Mesenteric fat pad (tissue), 1 donor: Measurements from ENCODE around the gene SMARCA4. TPM values are rescaled to one million over a fixed set of nuclear protein-coding genes. Genes with fewer than 3 reads are reported as not detected.
"Not testable (repeated sequence)": the region's sequence is repeated elsewhere in the genome, so short reads cannot be mapped to it uniquely, and the experiment has no call there.

Experiments
- DNase-seq: peaks from one replicate; pipeline ENCODE4 v3.0.0-alpha.2; 2020; ENCODE audit warnings: low spot score
- total RNA-seq: library from RNA; stranded (reverse); fragmentation: NEBNext Ultra II Directional; extraction: Animal tissue kit (Norgen Biotek cat#: 25700); gene quantifications from one replicate; pipeline ENCODE4 v1.2.1, GENCODE V29; 2021
- donor health status: DM: yes; HTN: yes; CAD: no.

Gene SMARCA4
- total RNA-seq, 1 donor from 2014 or later: 70.7 TPM

DNA sequence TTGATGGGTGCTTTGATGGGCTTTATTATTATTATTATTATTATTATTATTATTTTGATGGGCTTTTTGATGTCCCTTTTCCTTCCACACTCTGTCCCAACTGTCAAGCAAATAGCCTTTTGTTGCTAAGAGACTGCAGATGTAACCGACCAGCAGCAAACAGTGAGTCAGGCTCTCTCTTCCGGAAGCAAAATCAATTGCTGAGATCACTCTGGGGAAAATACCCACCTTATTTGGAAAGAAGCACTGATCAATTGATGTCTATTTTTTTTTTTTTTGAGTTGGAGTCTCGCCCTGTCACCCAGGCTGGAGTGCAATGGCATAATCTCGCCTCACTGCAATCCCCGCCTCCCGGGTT is 131.3 kb downstream of the SMARCA4 start:
- no peak for DNase-seq

DNA sequence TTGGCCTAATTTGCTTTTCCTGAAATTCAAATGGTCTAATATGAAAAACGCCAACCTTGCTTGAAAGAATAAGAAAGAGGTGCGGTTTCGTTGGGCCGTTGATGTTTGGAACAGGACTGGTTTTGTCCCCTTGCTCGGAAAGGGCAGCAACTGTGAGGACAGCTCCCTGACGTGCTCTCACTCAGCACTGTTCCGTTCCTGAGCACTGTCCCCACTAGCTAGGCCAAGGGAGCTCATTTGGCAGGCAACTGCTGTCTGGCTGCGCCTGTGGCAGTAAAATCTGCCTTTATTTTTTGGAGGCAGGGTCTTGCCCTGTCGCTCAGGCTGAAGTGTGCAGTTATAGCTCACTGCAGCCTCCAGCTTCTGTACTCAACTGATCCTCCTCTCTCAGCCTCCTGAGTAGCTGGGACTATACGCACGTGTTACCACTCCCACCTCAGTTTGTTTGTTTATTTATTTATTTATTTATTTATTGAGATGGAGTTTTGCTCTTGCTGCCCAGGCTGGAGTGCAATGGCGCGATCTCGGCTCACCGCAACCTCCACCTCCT is 132.9 kb downstream of the SMARCA4 start:
- no peak for DNase-seq

DNA sequence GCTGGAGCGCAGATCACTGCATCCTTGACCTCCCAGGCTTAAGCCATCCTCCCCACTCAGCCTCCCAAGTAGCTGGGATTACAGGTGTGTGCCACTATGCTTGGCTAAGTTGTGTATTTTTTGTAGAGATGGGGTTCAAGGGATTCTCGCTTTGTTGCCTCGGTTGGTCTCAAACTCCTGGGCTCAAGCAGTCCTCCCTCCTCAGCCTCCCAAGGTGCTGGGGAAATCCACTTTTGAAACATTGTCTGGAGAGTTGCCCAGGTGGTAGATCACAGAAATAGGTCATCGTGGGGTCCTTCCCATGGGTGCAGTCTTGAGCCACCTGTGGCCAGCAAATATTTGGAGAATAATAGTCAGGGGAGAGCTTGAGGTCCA is 133.7 kb downstream of the SMARCA4 start:
- DNase-seq: no peak

DNA sequence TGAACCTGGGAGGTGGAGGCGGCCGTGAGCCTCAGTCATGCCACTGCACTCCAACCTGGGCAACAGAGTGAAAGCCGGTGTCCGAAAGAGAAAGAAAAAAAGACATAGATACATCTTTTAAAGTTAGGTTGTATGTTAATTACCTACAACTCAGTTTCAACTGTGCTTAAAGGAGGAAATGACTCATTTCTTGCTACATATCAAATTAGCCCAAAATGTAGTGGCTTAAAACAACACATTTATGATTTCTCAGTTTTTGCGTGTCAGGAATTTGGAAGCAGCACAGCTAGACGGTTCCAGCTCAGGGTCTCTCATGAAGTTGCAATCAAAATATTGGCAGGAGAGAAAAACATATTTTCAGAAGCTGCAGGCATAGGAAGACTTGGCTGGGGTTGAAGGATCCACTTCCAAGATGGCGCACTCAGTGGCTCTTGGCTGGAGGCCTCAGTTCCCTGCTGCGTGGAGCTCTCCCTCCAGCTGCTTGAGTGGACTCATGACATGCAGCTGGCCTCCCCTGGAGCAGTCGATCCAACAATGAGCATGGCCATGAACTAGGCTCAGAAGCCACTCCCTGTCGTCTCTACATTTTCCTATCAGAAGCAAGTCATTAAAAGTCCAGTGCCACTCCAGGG is 135.5 kb downstream of the SMARCA4 start:
- no peak for DNase-seq

DNA sequence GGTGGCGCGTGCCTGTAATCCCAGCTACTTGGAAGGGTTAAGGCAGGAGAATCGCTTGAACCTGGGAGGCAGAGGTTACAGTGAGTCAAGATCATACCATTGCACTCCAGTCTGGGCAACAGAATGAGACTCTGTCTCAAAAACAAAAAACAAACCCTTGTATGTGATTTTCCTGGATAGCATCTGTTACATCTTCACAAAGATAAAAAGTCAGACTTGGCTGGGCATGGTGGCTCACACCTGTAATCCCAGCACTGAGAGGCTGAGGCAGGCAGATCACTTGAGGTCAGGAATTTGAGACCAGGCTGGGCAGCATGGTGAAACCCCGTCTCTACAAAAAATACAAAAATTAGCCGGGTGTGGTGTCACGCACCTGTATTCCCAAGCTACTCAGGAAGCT is 136.5 kb downstream of the SMARCA4 start:
- DNase-seq: not testable (repeated sequence)

DNA sequence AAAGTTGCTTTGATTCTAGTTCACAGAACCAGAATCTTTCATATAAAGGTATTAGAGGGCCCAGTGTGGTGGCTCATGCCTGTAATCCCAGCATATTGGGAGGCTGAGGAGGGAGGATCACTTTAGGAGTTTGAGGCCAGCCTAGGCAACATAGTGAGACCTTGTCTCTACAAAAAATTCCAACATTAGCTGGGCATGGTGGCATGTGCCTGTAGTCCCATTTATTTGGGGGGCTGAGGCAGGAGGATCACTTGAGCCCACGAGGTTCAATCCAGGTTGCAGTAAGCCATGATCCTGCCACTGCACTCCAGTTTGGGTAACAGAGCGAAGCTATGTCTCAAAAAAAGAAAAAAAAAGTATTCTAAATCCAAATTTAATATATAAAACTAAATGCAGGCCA is 137.5 kb downstream of the SMARCA4 start:
- DNase-seq: no peak

DNA sequence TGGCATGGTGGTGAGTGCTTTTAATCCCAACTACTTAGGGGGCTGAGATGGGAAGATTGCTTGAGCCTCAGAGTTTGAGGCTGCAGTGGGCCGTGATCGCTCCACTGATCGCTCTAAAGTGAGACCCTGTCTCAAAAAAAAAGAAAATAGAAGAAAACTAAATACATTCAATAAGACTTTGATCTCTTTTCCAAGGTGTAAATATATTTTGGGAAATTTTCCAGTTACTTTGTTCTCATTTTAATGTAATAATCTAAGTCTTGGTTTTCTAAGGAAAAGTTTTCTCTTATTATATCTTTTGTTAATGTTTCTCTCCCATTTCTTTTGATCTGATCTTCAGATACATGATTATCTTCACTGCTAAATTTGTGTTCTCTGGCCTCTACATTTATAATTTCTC is 138.0 kb downstream of the SMARCA4 start:
- no peak for DNase-seq

DNA sequence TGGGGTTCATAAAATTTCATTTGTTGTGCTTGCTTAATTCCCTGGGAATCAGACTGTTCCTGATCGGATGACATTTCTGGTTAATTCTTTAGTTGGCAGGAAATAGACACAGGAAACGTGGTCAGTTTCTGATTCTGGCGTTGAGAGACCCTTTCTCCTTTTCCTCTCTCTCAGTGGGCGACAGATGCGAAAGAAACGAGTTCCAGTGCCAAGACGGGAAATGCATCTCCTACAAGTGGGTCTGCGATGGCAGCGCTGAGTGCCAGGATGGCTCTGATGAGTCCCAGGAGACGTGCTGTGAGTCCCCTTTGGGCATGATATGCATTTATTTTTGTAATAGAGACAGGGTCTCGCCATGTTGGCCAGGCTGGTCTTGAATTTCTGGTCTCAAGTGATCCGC is 139.2 kb downstream of the SMARCA4 start:
- no peak for DNase-seq

DNA sequence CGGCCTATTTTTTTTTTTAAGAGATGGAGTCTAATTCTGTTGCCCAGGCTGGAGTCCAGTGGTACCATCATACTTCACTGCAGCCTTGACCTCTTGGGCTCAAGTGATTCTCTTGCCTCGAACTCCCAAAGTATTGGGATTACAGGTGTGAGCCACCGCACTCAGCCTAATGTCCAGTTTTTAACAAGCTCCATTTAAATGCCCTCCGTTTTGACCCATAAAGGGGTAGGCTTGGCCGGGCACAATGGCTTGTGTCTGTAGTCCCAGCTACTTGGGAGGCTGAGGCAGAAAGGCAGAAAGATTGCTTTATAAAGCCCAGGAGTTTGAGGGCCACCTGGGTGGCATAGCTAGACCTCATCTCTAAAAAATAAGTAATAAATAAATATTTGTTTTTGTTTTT is 140.2 kb downstream of the SMARCA4 start:
- DNase-seq: no peak

DNA sequence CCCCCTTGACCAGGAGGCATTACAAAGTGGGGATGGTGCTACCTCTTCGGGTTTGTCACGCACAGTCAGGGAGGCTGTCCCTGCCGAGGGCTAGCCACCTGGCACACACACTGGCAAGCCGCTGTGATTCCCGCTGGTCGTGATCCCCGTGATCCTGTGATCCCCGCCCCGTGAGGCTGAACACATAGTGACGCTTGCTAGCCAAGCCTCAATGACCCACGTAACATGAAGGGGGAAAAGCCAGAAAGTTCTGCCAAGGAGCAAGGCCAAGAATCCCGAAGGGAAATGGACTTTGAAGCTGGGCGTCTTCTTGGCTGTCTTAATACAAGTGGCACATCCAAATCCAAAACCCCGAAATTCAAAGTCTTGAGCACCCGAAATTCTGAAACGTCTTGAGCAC is 142.1 kb downstream of the SMARCA4 start:
- no peak for DNase-seq

DNA sequence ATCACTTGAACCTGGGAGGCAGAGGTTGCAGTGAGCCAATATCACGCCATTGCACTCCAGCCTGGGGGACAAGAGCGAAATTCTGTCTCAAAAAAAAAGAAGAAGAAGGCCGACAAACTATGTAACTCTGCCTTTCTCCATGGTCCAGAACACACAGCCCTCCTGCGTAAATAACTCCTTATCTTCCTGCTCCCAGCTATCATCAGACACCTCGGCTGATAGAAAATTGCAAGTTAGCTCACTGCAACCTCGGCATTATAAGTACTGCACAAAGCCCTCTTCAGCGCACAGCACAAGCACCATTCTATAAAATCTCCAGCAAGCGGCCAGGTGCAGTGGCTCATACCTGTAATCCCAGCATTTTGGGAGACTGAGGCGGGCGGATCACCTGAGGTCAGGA is 142.8 kb downstream of the SMARCA4 start:
- DNase-seq: not testable (repeated sequence)

DNA sequence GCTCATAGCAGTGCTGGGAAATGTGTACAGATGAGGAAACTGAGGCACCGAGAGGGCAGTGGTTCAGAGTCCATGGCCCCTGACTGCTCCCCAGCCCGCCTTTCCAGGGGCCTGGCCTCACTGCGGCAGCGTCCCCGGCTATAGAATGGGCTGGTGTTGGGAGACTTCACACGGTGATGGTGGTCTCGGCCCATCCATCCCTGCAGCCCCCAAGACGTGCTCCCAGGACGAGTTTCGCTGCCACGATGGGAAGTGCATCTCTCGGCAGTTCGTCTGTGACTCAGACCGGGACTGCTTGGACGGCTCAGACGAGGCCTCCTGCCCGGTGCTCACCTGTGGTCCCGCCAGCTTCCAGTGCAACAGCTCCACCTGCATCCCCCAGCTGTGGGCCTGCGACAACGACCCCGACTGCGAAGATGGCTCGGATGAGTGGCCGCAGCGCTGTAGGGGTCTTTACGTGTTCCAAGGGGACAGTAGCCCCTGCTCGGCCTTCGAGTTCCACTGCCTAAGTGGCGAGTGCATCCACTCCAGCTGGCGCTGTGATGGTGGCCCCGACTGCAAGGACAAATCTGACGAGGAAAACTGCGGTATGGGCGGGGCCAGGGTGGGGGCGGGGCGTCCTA is 144.3 kb downstream of the SMARCA4 start:
- DNase-seq: no peak

DNA sequence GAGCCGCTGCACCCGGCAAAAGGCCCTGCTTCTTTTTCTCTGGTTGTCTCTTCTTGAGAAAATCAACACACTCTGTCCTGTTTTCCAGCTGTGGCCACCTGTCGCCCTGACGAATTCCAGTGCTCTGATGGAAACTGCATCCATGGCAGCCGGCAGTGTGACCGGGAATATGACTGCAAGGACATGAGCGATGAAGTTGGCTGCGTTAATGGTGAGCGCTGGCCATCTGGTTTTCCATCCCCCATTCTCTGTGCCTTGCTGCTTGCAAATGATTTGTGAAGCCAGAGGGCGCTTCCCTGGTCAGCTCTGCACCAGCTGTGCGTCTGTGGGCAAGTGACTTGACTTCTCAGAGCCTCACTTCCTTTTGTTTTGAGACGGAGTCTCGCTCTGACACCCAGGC is 145.6 kb downstream of the SMARCA4 start:
- DNase-seq: no peak

DNA sequence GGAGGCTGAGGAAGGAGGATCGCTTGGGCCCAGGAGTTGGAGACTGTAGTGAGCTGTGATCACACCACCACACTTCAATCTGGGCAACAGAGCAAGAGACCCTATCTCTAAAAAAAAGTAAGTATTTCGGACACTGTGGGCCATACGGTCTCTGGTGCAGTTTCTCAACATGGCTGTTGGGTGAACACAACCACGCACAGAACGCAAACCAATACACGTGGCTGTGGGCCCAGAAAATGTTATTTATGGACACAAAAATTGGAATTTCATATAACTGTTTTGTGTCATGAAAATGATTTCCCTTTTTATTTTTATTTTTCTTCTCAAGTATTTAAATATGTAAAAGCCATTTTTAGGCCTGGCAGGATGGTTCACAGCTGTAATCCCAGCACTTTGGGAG is 147.9 kb downstream of the SMARCA4 start:
- DNase-seq: no peak

DNA sequence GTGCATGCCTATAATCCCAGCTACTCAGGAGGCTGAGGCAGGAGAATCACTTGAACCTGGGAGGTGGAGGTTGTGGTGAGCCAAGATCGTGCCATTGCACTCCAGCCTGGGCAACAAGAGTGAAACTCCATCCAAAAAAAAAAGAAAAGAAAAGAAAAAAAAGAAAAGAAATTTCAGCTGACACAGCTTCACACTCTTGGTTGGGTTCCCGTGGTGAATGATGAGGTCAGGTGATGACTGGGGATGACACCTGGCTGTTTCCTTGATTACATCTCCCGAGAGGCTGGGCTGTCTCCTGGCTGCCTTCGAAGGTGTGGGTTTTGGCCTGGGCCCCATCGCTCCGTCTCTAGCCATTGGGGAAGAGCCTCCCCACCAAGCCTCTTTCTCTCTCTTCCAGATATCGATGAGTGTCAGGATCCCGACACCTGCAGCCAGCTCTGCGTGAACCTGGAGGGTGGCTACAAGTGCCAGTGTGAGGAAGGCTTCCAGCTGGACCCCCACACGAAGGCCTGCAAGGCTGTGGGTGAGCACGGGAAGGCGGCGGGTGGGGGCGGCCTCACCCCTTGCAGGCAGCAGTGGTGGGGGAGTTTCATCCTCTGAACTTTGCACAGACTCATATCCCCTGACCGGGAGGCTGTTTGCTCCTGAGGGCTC is 150.4 kb downstream of the SMARCA4 start:
- DNase-seq: no peak

DNA sequence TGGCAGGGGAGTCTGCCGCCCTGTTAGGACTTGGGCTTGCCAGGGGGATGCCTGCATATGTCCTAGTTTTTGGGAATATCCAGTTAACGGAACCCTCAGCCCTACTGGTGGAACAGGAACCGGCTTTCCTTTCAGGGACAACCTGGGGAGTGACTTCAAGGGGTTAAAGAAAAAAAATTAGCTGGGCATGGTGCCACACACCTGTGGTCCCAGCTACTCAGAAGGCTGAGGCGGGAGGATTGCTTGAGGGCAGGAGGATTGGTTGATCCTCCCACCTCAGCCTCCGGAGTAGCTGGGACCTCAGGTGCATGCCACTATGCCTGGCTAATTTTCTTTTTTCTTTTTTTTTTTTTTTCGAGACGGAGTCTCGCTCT is 150.9 kb downstream of the SMARCA4 start:
- no peak for DNase-seq

Other genes starting within 250 kb of the SMARCA4 start
- gene DNM2, start 243.0 kb upstream of the SMARCA4 start, total RNA-seq: 134 TPM
- 24.9 TPM for gene TMED1, start 124.8 kb upstream of the SMARCA4 start, total RNA-seq
- 4.4 TPM for gene C19orf38, start 112.6 kb upstream of the SMARCA4 start, total RNA-seq
- gene CARM1, start 89.5 kb upstream of the SMARCA4 start, total RNA-seq: 37.2 TPM
- gene YIPF2, start 32.4 kb upstream of the SMARCA4 start, total RNA-seq: 28.4 TPM
- 14.4 TPM for gene TIMM29, start 32.2 kb upstream of the SMARCA4 start, total RNA-seq
- 109 TPM for gene LDLR, start 128.4 kb downstream of the SMARCA4 start, total RNA-seq
- gene SPC24, start 194.8 kb downstream of the SMARCA4 start, total RNA-seq: 0.77 TPM
- gene KANK2, start 236.5 kb downstream of the SMARCA4 start, total RNA-seq: 121 TPM